ENCODE data around the gene KLHL29. TPM values are rescaled to one million over a fixed set of nuclear protein-coding genes. Genes with fewer than 3 reads are reported as not detected.

The KLHL29 gene
- total RNA-seq, 2 experiments from 2014 or later, result 0.23 to 0.66 TPM

DNA sequence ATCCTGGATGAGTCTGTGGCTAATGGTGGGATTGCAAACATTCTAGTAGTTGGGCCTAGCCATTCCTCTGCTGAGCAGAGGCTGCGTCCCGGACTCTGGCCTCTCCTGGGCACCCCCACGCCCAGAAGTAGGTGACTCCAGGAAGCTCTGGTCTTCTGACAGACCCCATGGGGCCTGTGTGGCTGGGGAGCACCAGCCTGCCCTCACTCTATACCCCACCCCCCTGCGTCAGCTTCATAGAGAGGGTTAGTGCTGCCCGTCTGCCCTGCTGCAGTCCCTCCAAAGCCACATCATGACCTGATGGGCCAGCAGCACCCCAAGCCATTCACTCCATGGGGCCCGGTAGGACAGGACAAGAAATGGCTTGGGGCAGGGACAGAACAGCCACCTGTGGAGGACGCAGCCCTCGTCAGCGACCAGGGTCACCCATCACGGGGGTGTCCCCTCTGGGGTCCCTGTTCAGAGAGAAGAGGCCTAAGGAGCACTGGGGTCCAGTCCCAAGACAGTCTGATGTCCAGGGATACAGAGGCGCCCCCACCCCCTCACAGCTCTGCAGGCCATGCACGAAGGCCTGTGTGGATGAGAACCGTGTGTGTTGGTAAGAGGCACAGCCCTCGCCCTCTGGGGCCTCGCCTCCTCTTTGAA lies 303.6 kb downstream of the KLHL29 start:
- no peak overlapping the region for H3K27ac ChIP-seq (ENCODE audit: low read depth, low read length, poor library complexity, severe bottlenecking)
- no peak overlapping the region for H3K4me3 ChIP-seq (ENCODE audit: low read depth, low read length, poor library complexity, severe bottlenecking)
- intact Hi-C loops (cut with micrococcal nuclease; ENCODE audit: unreplicated experiment), result no loop called here
- H3K4me2 ChIP-seq (ENCODE audit: low read length), result no peak overlapping the region
- no peak for TF ChIP-seq EZH2phosphoT487 (IDR thresholded peaks at IDR 0.05; ENCODE audit: borderline replicate concordance, low read depth, low read length)
- TF ChIP-seq, protein P1, sequence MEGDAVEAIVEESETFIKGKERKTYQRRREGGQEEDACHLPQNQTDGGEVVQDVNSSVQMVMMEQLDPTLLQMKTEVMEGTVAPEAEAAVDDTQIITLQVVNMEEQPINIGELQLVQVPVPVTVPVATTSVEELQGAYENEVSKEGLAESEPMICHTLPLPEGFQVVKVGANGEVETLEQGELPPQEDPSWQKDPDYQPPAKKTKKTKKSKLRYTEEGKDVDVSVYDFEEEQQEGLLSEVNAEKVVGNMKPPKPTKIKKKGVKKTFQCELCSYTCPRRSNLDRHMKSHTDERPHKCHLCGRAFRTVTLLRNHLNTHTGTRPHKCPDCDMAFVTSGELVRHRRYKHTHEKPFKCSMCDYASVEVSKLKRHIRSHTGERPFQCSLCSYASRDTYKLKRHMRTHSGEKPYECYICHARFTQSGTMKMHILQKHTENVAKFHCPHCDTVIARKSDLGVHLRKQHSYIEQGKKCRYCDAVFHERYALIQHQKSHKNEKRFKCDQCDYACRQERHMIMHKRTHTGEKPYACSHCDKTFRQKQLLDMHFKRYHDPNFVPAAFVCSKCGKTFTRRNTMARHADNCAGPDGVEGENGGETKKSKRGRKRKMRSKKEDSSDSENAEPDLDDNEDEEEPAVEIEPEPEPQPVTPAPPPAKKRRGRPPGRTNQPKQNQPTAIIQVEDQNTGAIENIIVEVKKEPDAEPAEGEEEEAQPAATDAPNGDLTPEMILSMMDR (conservative IDR thresholded peaks at IDR 0.05; ENCODE audit: low read length), result no peak
- POLR2A ChIA-PET, result no interaction called here
- CTCF ChIA-PET (ENCODE audit: unreplicated experiment), result no interaction called here
- DNase-seq (ENCODE audit: low spot score), result no peak
- no peak overlapping the region for H2AFZ ChIP-seq (ENCODE audit: low read length)
- no peaks in the 10 kb centered on the region for H3K79me2 ChIP-seq (ENCODE audit: insufficient read depth, low read depth, low read length)
- H3K9me2 ChIP-seq (ENCODE audit: insufficient read depth, low read length), result no peaks in the 10 kb centered on the region
- H3K4me1 ChIP-seq (ENCODE audit: insufficient read depth, low read length, poor library complexity, severe bottlenecking), result no peaks in the 10 kb centered on the region
- BruUV-seq (replicated peaks), result no TSS peak
- no peaks in the 10 kb centered on the region for H3K36me3 ChIP-seq (ENCODE audit: insufficient read depth, low read length)
- no peaks in the 10 kb centered on the region for H3K9me3 ChIP-seq (ENCODE audit: low read length)
- H4K20me1 ChIP-seq (ENCODE audit: insufficient read depth, low read length), result no peaks in the 10 kb centered on the region

DNA sequence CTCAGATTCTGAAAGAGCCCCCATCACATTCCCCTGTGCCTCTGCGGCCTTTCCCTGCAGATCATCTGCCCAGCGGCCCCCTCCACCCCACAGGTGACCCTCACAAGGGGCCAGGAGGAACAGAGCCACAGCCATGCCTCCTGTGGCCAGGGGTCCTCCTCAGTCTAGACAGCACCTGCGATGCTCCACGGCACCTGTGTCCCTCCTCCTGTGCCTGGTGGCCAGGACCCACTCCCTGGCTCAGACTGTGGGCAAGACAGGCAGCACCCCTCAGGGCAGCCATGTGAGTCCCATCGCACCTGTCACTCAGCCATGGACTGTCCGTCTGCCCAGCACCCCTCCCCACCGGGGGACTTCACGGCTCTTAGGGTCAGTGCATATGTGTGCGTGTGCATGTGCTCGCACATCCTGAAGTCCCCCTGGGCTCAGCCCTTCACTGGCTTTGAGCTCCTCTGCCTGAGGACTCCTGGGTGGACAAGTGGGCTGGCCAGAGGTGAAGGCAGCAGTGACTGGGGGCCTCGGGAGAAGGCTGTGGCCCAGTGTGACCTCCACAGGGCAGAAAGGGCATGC lies 304.2 kb downstream of the KLHL29 start:
- H3K27ac ChIP-seq (ENCODE audit: low read depth, low read length, poor library complexity, severe bottlenecking), result no peak overlapping the region
- H2AFZ ChIP-seq (ENCODE audit: low read length), result no peak overlapping the region
- ChIA-PET POLR2A (no interaction called here), CTCF (ENCODE audit: unreplicated experiment) (no interaction called here)
- intact Hi-C loops (cut with micrococcal nuclease; ENCODE audit: unreplicated experiment), result no loop called here
- DNase-seq (ENCODE audit: low spot score), result no peak
- H3K4me2 ChIP-seq (ENCODE audit: low read length), result no peak overlapping the region
- no peak overlapping the region for H3K4me3 ChIP-seq (ENCODE audit: low read depth, low read length, poor library complexity, severe bottlenecking)
- H3K4me1 ChIP-seq (ENCODE audit: insufficient read depth, low read length, poor library complexity, severe bottlenecking), result no peaks in the 10 kb centered on the region
- no peaks in the 10 kb centered on the region for H3K9me2 ChIP-seq (ENCODE audit: insufficient read depth, low read length)
- no peaks in the 10 kb centered on the region for H3K36me3 ChIP-seq (ENCODE audit: insufficient read depth, low read length)
- no peaks in the 10 kb centered on the region for H3K9me3 ChIP-seq (ENCODE audit: low read length)
- TF ChIP-seq, protein P1 (conservative IDR thresholded peaks at IDR 0.05; ENCODE audit: low read length), result no peak
- no peak for TF ChIP-seq EZH2phosphoT487 (IDR thresholded peaks at IDR 0.05; ENCODE audit: borderline replicate concordance, low read depth, low read length)
- H4K20me1 ChIP-seq (ENCODE audit: insufficient read depth, low read length), result no peaks in the 10 kb centered on the region
- no peaks in the 10 kb centered on the region for H3K79me2 ChIP-seq (ENCODE audit: insufficient read depth, low read depth, low read length)
- BruUV-seq (replicated peaks), result no TSS peak

DNA sequence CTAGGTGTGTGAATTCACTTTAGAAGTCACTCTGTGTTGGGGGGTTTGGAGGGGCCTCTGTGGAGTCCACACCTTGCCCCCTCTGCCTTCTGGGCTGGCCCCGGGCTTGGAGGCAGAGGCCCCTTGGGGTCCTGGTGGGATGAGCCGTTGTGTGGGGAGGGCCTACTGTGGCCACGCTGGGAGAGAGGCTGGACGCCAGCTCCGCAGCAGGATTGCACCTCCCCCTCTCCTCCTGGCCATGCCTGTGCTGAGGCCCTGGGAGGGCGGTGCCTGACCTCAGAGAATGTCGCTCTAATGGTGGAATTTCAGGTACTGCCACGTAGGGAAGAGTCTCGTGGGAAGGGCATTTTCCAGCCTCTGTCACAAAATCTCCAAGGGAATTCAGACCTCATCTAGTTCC lies 304.9 kb downstream of the KLHL29 start:
- CTCF ChIA-PET (ENCODE audit: unreplicated experiment), result no interaction called here

More for the DNA sequence above, 304.9 kb downstream of the KLHL29 start:
- Histone ChIP-seq H3K27ac (ENCODE audit: low read depth, low read length, poor library complexity, severe bottlenecking) (no peak overlapping the region), H3K36me3 (ENCODE audit: insufficient read depth, low read length) (no peaks in the 10 kb centered on the region), H3K4me1 (ENCODE audit: insufficient read depth, low read length, poor library complexity, severe bottlenecking) (no peaks in the 10 kb centered on the region), H3K9me2 (ENCODE audit: insufficient read depth, low read length) (no peaks in the 10 kb centered on the region), H3K9me3 (ENCODE audit: low read length) (no peaks in the 10 kb centered on the region), H4K20me1 (ENCODE audit: insufficient read depth, low read length) (no peaks in the 10 kb centered on the region), H2AFZ (ENCODE audit: low read length) (no peak overlapping the region), H3K4me3 (ENCODE audit: low read depth, low read length, poor library complexity, severe bottlenecking) (no peak overlapping the region), H3K4me2 (ENCODE audit: low read length) (no peak overlapping the region), H3K79me2 (ENCODE audit: insufficient read depth, low read depth, low read length) (no peaks in the 10 kb centered on the region)
- POLR2A ChIA-PET, result no interaction called here
- no peak for DNase-seq (ENCODE audit: low spot score)
- BruUV-seq (replicated peaks), result no TSS peak
- intact Hi-C loops (cut with micrococcal nuclease; ENCODE audit: unreplicated experiment), result no loop called here
- TF ChIP-seq EZH2phosphoT487 (IDR thresholded peaks at IDR 0.05; ENCODE audit: borderline replicate concordance, low read depth, low read length), result no peak
- TF ChIP-seq, protein P1 (conservative IDR thresholded peaks at IDR 0.05; ENCODE audit: low read length), result no peak

All from OCI-LY7 (cell line).